Stimulated activated naive CD8-positive, alpha-beta T cell treated with anti-CD3 and anti-CD28 coated beads, Interleukin-15, amount 100 ng/mL, for 72 hours (primary cell): Measurements from ENCODE around the gene PRSS38.

Experiments
- ATAC-seq: fragments of 150-1000 bp; cut with Tn5 transposase; 2 replicates; pipeline ENCODE4 v1.10.0; 2021; ENCODE audit warnings: mild to moderate bottlenecking, moderate library complexity
- DNase-seq, 2 donors: peaks; one replicate each; pipeline ENCODE4 v3.0.0; 2021 to 2022
- H3K27ac Mint-ChIP-seq, 2 donors: one replicate each; pipeline ENCODE4 v1.8.0; 2022; ENCODE audit warnings: mild to moderate bottlenecking in 2 of 2, mixed read lengths in 2 of 2, moderate library complexity in 2 of 2
- H3K27me3 Mint-ChIP-seq: one replicate; pipeline ENCODE4 v1.8.0; 2022; ENCODE audit warnings: mixed read lengths
- H3K4me1 Mint-ChIP-seq: one replicate; pipeline ENCODE4 v1.8.0; 2022; ENCODE audit warnings: mild to moderate bottlenecking, mixed read lengths
- H3K4me3 Mint-ChIP-seq, 2 donors: one replicate each; pipeline ENCODE4 v1.8.0; 2022; ENCODE audit warnings: mild to moderate bottlenecking in 2 of 2, mixed read lengths in 2 of 2, moderate library complexity in 1 of 2
- H3K9me3 Mint-ChIP-seq, 2 donors: one replicate each; pipeline ENCODE4 v1.8.0; 2022; ENCODE audit warnings: mixed read lengths in 2 of 2

The PRSS38 gene

DNA sequence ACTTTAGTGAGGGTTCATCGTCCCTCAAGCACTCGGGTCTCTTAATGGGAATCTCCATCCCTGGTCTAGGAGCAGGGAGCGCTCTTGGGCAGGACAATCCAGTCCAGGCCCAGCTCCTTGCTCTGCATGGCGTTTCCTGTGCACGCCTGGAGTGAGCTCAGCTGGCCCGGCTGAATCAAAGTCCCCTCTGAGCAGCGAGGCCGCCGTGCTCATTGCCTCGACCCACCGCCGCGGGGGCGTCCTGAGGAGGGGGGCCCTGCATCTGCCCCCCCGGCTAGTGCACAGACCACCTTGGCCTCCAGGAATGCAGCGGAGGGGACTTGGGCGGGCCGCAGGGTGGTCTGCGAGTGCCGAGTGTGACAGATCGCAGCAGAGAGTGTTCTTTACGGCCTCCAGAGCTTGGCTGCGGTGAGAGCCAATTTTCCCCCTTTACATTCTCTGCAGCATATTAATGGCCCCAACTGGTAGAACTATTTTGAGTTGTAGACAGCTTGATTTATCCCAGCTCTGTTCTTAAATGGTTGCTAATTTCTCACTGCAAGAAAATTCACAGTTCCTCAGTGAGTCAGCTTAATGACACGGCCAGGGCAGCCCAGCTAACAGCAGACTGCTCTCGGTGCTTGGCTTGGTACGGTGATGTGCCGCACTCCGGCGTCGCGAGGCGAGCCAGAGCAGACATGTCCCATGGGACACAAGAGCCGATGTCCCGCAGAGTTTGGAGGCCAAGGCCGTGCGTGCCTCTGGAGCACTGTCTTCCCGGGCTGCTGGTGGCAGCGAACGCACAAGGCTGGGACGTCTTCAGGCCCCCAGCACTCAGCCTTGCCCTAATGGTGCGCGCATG lies 40.4 kb upstream of the PRSS38 start:
- Mint-ChIP-seq H3K27ac (no peak overlapping the region), H3K27me3 (no peaks in the 10 kb centered on the region), H3K9me3 (no peaks in the 10 kb centered on the region), H3K4me3 (no peak overlapping the region), H3K4me1 (peaks cover 39% of the 10 kb centered on the region)
- no peak for DNase-seq
- no peak for ATAC-seq

DNA sequence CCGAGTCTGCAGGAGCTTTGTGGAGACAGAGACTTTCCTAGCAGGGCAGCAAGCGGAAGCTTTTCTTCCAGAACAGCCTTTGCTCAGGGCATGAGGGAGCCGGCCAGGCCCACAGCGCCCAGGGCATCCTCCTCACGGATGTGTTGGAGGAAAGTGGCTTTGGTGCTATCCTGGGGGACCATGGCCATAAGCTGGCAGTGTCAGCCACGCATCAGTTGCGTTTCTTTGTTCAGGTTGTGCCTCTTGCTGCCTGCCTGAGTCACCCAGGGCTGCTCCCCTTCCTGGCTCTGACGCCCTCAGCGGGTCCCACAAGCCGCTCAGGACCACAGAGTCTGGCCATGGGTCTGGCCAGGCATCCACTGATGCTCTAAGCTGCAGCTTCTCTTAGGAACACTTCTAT lies 39.6 kb upstream of the PRSS38 start:
- Mint-ChIP-seq H3K4me1 (peaks cover 39% of the 10 kb centered on the region), H3K4me3 (no peak overlapping the region), H3K27me3 (no peaks in the 10 kb centered on the region), H3K27ac (no peak overlapping the region), H3K9me3 (no peaks in the 10 kb centered on the region)
- ATAC-seq (no peak), DNase-seq (no peak)

- DNase-seq, result no peak
- H3K4me1 Mint-ChIP-seq, result peaks cover 36% of the 10 kb centered on the region
- no peaks in the 10 kb centered on the region for H3K27me3 Mint-ChIP-seq
- no peaks in the 10 kb centered on the region for H3K9me3 Mint-ChIP-seq
- H3K27ac Mint-ChIP-seq, result no peak overlapping the region
- no peak for ATAC-seq
- no peak overlapping the region for H3K4me3 Mint-ChIP-seq
Measured at GRCh38 chr1:227776331-227776771, 39.1 kb upstream of the PRSS38 start.

GRCh38 chr1:227777156-227777555 lies 38.3 kb upstream of the PRSS38 start:
- DNase-seq (no peak), ATAC-seq (no peak)
- Mint-ChIP-seq H3K4me3 (no peak overlapping the region), H3K27me3 (no peaks in the 10 kb centered on the region), H3K9me3 (no peaks in the 10 kb centered on the region), H3K27ac (no peak overlapping the region), H3K4me1 (peaks cover 28% of the 10 kb centered on the region)

DNA sequence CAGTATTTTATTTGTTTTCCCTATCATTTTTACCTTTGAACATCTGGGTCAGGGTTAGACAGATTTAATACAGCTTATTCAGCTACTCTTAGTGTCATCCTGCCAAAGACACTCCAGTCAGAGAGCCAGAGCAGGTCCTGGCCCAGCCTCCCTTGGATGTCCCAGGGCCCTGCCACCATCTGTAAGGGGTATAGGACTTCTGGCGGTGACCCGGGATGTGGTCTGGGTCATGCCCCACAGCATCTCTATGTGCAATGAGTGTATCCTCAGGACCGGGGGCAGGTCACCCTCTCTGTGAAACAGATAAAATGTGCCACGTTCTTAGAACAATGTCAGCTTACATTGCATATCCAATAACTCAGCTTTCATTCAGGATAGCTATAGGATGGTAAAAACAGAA lies 37.8 kb upstream of the PRSS38 start:
- DNase-seq (no peak), ATAC-seq (no peak)
- peaks cover 23% of the 10 kb centered on the region for H3K4me1 Mint-ChIP-seq
- H3K27me3 Mint-ChIP-seq, result no peaks in the 10 kb centered on the region
- no peak overlapping the region for H3K27ac Mint-ChIP-seq
- no peaks in the 10 kb centered on the region for H3K9me3 Mint-ChIP-seq
- H3K4me3 Mint-ChIP-seq, result no peak overlapping the region

DNA sequence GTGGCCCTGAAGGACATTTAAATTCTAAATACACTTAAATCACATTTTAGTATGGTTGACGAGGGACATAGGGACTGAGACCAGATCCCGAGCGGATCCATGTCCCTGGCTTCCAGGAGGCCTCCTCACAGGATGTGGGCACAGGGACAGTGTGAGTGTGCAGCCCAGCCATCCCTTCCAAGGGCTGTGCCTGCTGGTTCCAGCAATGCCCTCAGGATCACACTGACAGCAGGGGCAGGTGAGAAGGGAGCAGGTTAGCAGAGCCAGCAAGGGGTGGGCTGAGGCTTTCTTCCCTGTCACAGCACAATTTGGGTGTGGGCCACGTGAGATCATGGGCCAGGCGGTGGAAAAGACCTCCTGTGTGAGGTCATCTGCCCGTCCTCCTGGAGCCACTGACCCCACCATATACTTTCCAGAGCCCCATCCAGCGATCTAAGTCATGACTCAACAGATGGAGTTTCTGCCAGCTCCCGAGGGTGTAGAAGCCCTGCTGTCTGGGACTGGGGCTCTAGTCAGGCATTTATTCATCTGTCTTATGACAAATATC lies 37.0 kb upstream of the PRSS38 start:
- DNase-seq, result no peak
- ATAC-seq, result no peak
- H3K27ac Mint-ChIP-seq, result no peak overlapping the region
- H3K4me1 Mint-ChIP-seq, result peaks cover 17% of the 10 kb centered on the region
- no peaks in the 10 kb centered on the region for H3K9me3 Mint-ChIP-seq
- H3K27me3 Mint-ChIP-seq, result no peaks in the 10 kb centered on the region
- no peak overlapping the region for H3K4me3 Mint-ChIP-seq

DNA sequence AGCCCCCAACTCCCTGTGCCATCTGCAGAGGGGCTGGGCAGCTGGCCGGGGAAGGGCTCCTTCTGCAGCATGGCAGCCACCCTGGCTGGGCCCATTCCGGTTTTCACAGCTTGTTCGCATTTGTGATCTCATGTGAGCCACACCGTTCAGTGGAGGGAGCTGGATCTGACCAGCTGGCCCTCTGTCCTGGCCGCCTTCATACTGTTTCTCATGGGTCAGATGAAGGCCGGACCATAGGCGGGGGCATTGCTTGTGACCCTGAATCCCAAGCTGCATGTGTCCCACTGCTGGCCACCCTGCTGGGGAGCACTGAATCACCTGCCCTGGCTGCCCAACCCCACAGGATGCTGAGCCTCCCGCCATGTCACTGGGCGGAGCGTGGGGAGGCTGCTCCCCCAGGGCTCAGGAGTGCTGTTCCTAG lies 36.4 kb upstream of the PRSS38 start:
- Mint-ChIP-seq H3K4me1 (peaks cover 11% of the 10 kb centered on the region), H3K9me3 (no peaks in the 10 kb centered on the region), H3K4me3 (no peak overlapping the region), H3K27ac (no peak overlapping the region), H3K27me3 (no peaks in the 10 kb centered on the region)
- no peak for ATAC-seq
- DNase-seq, result peak in 1 of 2 donors; percentile 5

DNA sequence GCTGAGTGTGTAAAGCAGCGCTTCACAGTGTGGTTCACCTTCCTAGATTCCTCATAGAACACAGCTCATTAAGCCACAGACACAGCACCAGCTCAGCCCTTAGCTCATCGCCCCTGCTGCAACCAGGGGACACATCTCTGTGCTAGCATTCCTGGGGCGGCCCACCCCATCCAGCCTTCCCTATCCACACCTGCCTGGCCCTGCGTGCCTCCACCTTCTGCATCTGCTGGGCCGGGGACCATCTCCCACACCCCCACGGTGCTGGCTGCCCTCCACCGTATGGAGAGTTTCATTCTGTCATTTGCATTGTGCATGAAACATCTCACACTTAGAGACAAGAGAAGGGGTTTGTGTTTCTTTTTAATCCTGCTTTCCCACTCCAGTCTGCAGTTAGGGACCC lies 35.8 kb upstream of the PRSS38 start:
- Mint-ChIP-seq H3K27me3 (no peaks in the 10 kb centered on the region), H3K4me1 (peaks cover 5% of the 10 kb centered on the region), H3K9me3 (no peaks in the 10 kb centered on the region), H3K4me3 (no peak overlapping the region), H3K27ac (no peak overlapping the region)
- ATAC-seq (no peak), DNase-seq (no peak)

GRCh38 chr1:227780101-227781044 lies 35.1 kb upstream of the PRSS38 start:
- Mint-ChIP-seq H3K9me3 (no peaks in the 10 kb centered on the region), H3K4me1 (no peaks in the 10 kb centered on the region), H3K27me3 (no peaks in the 10 kb centered on the region), H3K4me3 (no peak overlapping the region), H3K27ac (no peak overlapping the region)
- ATAC-seq (peak; percentile 32), DNase-seq (no peak)

DNA sequence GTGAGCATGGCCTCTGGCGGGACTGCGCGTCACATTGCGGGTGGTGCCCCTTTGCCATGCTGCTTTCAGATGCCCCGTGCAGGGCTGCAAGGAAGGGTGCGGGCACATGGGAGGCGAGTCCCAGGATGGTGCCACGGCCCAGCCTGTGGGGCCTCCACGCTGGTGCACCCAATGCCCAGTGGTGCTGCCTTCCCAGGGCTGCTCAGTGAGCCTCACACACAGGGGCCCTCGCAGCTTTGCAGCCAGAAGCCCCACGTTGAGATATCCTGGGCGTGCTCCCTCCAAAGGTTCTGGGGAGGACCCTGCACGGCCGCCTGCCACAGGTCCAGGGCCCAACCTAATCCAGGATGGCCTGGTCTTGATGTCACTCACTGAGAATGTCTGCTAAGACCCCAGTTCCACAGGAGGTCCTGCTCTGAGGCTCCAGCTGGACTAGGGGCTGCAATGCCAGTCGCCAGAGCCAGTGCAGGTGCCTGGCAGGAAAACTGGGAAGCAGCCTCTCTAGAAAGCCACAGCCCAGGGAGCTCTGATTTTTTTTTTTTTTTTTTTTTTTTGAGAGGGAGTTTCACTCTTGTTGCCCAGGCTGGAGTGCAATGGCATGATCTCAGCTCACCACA lies 34.1 kb upstream of the PRSS38 start:
- peaks cover 6% of the 10 kb centered on the region for H3K27me3 Mint-ChIP-seq
- no peak overlapping the region for H3K27ac Mint-ChIP-seq
- no peak for DNase-seq
- H3K4me1 Mint-ChIP-seq, result peaks cover 10% of the 10 kb centered on the region
- no peaks in the 10 kb centered on the region for H3K9me3 Mint-ChIP-seq
- no peak overlapping the region for H3K4me3 Mint-ChIP-seq
- peak; percentile 16 for ATAC-seq

GRCh38 chr1:227782226-227782625 lies 33.2 kb upstream of the PRSS38 start:
- H3K4me3 Mint-ChIP-seq, result no peak overlapping the region
- H3K9me3 Mint-ChIP-seq, result no peaks in the 10 kb centered on the region
- H3K27me3 Mint-ChIP-seq, result peaks cover 14% of the 10 kb centered on the region
- peaks cover 18% of the 10 kb centered on the region for H3K4me1 Mint-ChIP-seq
- no peak overlapping the region for H3K27ac Mint-ChIP-seq
- DNase-seq (no peak), ATAC-seq (no peak)

GRCh38 chr1:227785094-227785804 lies 30.2 kb upstream of the PRSS38 start:
- peaks cover 17% of the 10 kb centered on the region for H3K27me3 Mint-ChIP-seq
- H3K4me3 Mint-ChIP-seq, result no peak overlapping the region
- DNase-seq (no peak), ATAC-seq (no peak)
- H3K4me1 Mint-ChIP-seq, result peaks cover 36% of the 10 kb centered on the region
- H3K27ac Mint-ChIP-seq, result no peak overlapping the region
- no peaks in the 10 kb centered on the region for H3K9me3 Mint-ChIP-seq

- ATAC-seq, result no peak
- Mint-ChIP-seq H3K27me3 (peaks cover 17% of the 10 kb centered on the region), H3K9me3 (no peaks in the 10 kb centered on the region), H3K27ac (peak overlapping the region in 1 of 2 donors; percentile 90), H3K4me1 (peaks cover 36% of the 10 kb centered on the region), H3K4me3 (peak overlapping the region; percentile 13 to 86)
- DNase-seq, result peak in 1 of 2 donors; percentile 10
Measured at GRCh38 chr1:227785805-227786671, 29.4 kb upstream of the PRSS38 start.
